OCI-LY1 (cell line): ENCODE measurements around the gene FLVCR1.

ENCODE experiments used
- EZH2 ChIP-seq: fragments of 200-600 bp; sonication (generic), shearing (Covaris generic); IDR thresholded peaks from 2 replicates; pipeline ENCODE4 v1.8.0; 2017; ENCODE audit warnings: borderline replicate concordance, mixed run types, mild to moderate bottlenecking, antibody characterized with exemption, low read length, moderate library complexity, mixed read lengths
- TF ChIP-seq, protein P1 (sequence below): fragments of 200-600 bp; sonication (generic), shearing (Covaris generic); IDR thresholded peaks from 2 replicates; pipeline ENCODE4 v1.5.1; 2017; ENCODE audit warnings: mild to moderate bottlenecking, antibody characterized with exemption, low read length, moderate library complexity, mixed read lengths

DNA sequence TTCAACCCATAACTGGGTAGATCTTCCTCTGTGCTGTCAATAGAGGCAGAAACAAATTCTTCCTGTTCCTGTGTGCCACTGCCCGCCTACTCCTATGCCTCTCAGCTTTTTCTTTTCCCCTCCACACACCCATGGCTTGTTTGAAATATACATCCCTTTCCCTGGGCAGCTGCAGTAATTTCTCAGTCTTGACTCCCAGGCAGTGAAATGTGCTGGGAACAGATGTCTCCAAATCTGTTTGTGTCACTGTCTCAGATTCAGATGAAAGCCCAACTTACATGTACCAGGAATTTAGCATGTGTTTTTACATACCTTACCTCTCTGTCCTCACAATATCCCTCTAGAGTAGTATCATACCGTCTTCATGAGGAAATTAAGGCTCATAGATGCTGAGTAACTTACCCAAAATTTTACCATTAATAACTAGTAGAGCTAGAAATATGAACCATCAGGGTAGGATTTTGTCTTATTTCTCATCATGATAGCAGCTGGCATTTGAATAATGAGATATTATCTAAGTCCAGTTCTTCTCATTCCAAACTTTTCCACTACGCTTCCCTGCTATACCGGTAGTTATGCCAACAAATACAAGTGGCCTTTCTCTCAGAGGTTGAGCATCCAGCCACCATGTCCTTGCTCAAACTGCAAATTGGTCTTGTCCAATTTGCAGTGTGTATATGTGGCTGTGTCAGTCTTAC lies 87.5 kb downstream of the FLVCR1 start:
- TF ChIP-seq, protein P1, sequence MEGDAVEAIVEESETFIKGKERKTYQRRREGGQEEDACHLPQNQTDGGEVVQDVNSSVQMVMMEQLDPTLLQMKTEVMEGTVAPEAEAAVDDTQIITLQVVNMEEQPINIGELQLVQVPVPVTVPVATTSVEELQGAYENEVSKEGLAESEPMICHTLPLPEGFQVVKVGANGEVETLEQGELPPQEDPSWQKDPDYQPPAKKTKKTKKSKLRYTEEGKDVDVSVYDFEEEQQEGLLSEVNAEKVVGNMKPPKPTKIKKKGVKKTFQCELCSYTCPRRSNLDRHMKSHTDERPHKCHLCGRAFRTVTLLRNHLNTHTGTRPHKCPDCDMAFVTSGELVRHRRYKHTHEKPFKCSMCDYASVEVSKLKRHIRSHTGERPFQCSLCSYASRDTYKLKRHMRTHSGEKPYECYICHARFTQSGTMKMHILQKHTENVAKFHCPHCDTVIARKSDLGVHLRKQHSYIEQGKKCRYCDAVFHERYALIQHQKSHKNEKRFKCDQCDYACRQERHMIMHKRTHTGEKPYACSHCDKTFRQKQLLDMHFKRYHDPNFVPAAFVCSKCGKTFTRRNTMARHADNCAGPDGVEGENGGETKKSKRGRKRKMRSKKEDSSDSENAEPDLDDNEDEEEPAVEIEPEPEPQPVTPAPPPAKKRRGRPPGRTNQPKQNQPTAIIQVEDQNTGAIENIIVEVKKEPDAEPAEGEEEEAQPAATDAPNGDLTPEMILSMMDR: no peak
- no peak for TF ChIP-seq EZH2
